Neutrophil (primary cell): ENCODE results near the gene DCP1B.
A peak's percentile ranks its signal among the peaks of the same experiment; 100 is the strongest.

Experiments used
- H3K27ac ChIP-seq: fragments of 200-600 bp; sonication (generic); 2 replicates; pipeline ENCODE4 v1.5.1; 2016; ENCODE audit warnings: mild to moderate bottlenecking, moderate library complexity
- H3K27me3 ChIP-seq: fragments of 200-600 bp; sonication (generic); 2 replicates; pipeline ENCODE4 v1.6.0; 2016; ENCODE audit warnings: mild to moderate bottlenecking
- H3K36me3 ChIP-seq: fragments of 200-600 bp; sonication (generic); 2 replicates; pipeline ENCODE4 v1.5.1; 2017
- H3K4me1 ChIP-seq, 2 experiments: fragments of 200-600 bp in 1 of 2; sonication (generic) in 1 of 2; 1 replicate in 1 of 2; 2 replicates in 1 of 2; pipeline versions ENCODE4 v1.5.1 to v1.6.1; 2013 to 2016; ENCODE audit warnings: low read depth in 1 of 2, low read length in 1 of 2, mild to moderate bottlenecking in 1 of 2, moderate library complexity in 1 of 2; ENCODE audit not compliant: control insufficient read depth in 1 of 2, insufficient read depth in 1 of 2
- H3K4me3 ChIP-seq, 2 experiments: fragments of 200-600 bp in 1 of 2; sonication (generic) in 1 of 2; 1 replicate in 1 of 2; 2 replicates in 1 of 2; pipeline ENCODE4 v1.5.1; 2013 to 2016; ENCODE audit warnings: low read depth in 1 of 2, low read length in 1 of 2, mild to moderate bottlenecking in 1 of 2, moderate library complexity in 1 of 2
- H3K9me3 ChIP-seq: fragments of 200-600 bp; sonication (generic); 2 replicates; pipeline ENCODE4 v1.5.1; 2016
- CTCF ChIP-seq: fragments of 200-600 bp; sonication (generic); IDR thresholded peaks from 2 replicates; pipeline ENCODE4 v1.5.1; 2016; ENCODE audit warnings: antibody characterized with exemption

The DCP1B gene

GRCh38 chr12:2004113-2004929 lies at the start of gene DCP1B:
Gene DCP1B (minus strand): TSS chr12:2004457. CDS start chr12:2004431, 26 bp downstream.
- Histone ChIP-seq H3K9me3 (no peaks in the 10 kb centered on the region), H3K27me3 (peaks cover 8% of the 10 kb centered on the region), H3K36me3 (no peaks in the 10 kb centered on the region), H3K4me3 (peak within 1 kb of the TSS; percentile 70 to 74), H3K27ac (peak within 1 kb of the TSS; percentile 52), H3K4me1 (peaks cover 5 to 11% of the 10 kb centered on the region in 2 experiments)
- TF ChIP-seq CTCF: no peak

- no peaks in the 10 kb centered on the region for H3K9me3 ChIP-seq
- peaks cover 5 to 9% of the 10 kb centered on the region in 2 experiments for H3K4me1 ChIP-seq
- TF ChIP-seq CTCF: no peak
- no peak overlapping the region for H3K27ac ChIP-seq
- no peak overlapping the region for H3K4me3 ChIP-seq
- no peaks in the 10 kb centered on the region for H3K36me3 ChIP-seq
- peaks cover 97% of the 10 kb centered on the region for H3K27me3 ChIP-seq
These were observed 49.4 kb upstream of the DCP1B start for GRCh38 chr12:2053691-2054090.

GRCh38 chr12:2052826-2053678 lies 48.8 kb upstream of the DCP1B start, which contains the start of gene CACNA1C:
Gene CACNA1C (plus strand): TSS chr12:2052987. CDS start chr12:2053563, 576 bp downstream.
- TF ChIP-seq CTCF: no peak
- Histone ChIP-seq H3K9me3 (no peaks in the 10 kb centered on the region), H3K27me3 (peaks cover 97% of the 10 kb centered on the region), H3K4me1 (peaks cover 5 to 9% of the 10 kb centered on the region in 2 experiments), H3K27ac (no peak within 1 kb of the TSS), H3K36me3 (no peaks in the 10 kb centered on the region), H3K4me3 (no peak within 1 kb of the TSS)

GRCh38 chr12:2051700-2052621 lies 47.7 kb upstream of the DCP1B start:
- Histone ChIP-seq H3K27me3 (peaks cover 97% of the 10 kb centered on the region), H3K9me3 (no peaks in the 10 kb centered on the region), H3K27ac (no peak overlapping the region), H3K4me3 (no peak overlapping the region), H3K4me1 (peaks cover 5 to 9% of the 10 kb centered on the region in 2 experiments), H3K36me3 (no peaks in the 10 kb centered on the region)
- TF ChIP-seq CTCF: no peak
